Gastroesophageal sphincter (tissue), 3 donors: ENCODE measurements around the gene TFG.

Experiments
- CTCF ChIP-seq, 4 experiments: fragments of 200-600 bp in 2 of 4; fragments of 450-650 bp in 2 of 4; sonication (generic) in 1 of 4; IDR thresholded peaks; one replicate each; pipeline ENCODE4 v1.5.1; 2017 to 2019; ENCODE audit warnings: antibody characterized with exemption in 4 of 4, mild to moderate bottlenecking in 2 of 4, moderate library complexity in 2 of 4
- EP300 ChIP-seq: sonication (generic); formaldehyde crosslinking; IDR thresholded peaks from one replicate; pipeline ENCODE4 v1.6.1; 2017; ENCODE audit warnings: antibody characterized with exemption, mild to moderate bottlenecking
- POLR2A ChIP-seq, 2 donors: fragments of 450-650 bp; IDR thresholded peaks; one replicate each; pipeline ENCODE4 v1.6.1; 2017; ENCODE audit warnings: antibody characterized with exemption in 2 of 2, mild to moderate bottlenecking in 2 of 2, moderate library complexity in 1 of 2
- POLR2AphosphoS5 ChIP-seq: sonication (generic); formaldehyde crosslinking; IDR thresholded peaks from one replicate; pipeline ENCODE4 v1.6.1; 2017; ENCODE audit warnings: antibody characterized with exemption

DNA sequence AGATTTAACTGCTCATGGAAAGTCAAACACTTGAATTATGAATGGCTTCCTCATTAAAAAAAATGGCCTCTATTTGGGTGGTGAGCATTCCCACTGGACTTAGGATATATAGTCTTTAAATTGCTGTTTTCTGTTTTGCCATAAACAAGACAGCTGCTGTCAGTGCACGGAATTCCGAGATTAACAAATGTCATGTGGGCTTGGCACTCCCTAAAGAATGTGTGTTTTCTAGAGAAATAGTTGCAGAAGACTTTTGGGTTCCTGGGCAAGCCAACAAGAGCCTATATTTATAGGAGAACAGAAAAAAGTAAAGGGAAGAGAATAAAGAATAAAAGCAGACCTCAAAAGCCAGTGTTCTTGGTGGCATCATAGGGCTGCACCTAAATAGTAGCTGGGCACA, 13.6 kb upstream of the TFG start:
- no peak for TF ChIP-seq CTCF (IDR thresholded peaks at IDR 0.05)
- TF ChIP-seq EP300: no peak
- TF ChIP-seq POLR2A (IDR thresholded peaks at IDR 0.05): no peak
- no peak for TF ChIP-seq POLR2AphosphoS5
